ENCODE results near the gene TECPR1. TPM values are rescaled to one million over a fixed set of nuclear protein-coding genes. Genes with fewer than 3 reads are reported as not detected.

Gene TECPR1
- total RNA-seq, 1 experiment from 2014 or later: 21.5 TPM

DNA sequence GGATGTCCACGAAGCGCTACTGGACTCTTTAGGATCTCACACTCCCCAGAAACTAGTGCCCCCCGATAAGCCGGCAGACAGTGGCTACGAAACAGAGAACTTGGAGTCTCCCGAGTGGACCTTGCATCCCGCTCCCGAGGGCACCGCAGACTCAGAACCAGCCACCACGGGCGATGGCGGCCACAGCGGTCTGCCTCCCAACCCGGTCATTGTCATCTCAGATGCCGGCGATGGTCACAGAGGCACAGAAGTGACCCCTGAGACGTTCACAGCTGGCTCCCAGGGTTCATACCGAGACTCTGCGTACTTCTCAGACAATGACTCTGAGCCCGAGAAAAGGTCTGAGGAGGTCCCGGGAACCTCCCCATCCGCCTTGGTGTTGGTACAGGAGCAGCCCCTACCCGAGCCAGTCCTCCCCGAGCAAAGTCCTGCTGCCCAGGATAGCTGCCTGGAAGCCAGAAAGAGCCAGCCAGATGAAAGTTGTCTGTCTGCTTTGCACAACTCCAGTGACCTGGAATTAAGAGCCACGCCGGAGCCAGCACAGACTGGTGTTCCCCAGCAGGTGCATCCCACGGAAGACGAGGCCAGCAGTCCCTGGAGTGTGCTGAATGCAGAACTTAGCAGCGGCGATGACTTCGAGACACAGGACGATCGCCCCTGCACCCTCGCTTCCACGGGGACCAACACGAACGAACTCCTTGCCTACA lies 58.4 kb downstream of the TECPR1 start:
- ChIA-PET CTCF (no interaction called here), POLR2A (no interaction called here)
- Mint-ChIP-seq H3K36me3 (peaks cover 20% of the 10 kb centered on the region), H3K4me3 (no peak overlapping the region), H3K4me1 (no peaks in the 10 kb centered on the region), H3K27ac (no peak overlapping the region), H3K9me3 (no peaks in the 10 kb centered on the region), H3K27me3 (ENCODE audit: low read depth) (no peaks in the 10 kb centered on the region)
- TF ChIP-seq, protein P1, sequence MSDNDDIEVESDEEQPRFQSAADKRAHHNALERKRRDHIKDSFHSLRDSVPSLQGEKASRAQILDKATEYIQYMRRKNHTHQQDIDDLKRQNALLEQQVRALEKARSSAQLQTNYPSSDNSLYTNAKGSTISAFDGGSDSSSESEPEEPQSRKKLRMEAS (CRISPR knock-in tag; IDR thresholded peaks at IDR 0.05): no peak
- no peak for TF ChIP-seq ETV6 (CRISPR knock-in tag; IDR thresholded peaks at IDR 0.05)
- TF ChIP-seq ZNF671 (CRISPR knock-in tag; IDR thresholded peaks at IDR 0.05): no peak
- TF ChIP-seq FOXP1 (CRISPR knock-in tag; IDR thresholded peaks at IDR 0.05; ENCODE audit: borderline replicate concordance): no peak
- ATAC-seq: no peak
- DNase-seq (ENCODE audit: low spot score): no peak

DNA sequence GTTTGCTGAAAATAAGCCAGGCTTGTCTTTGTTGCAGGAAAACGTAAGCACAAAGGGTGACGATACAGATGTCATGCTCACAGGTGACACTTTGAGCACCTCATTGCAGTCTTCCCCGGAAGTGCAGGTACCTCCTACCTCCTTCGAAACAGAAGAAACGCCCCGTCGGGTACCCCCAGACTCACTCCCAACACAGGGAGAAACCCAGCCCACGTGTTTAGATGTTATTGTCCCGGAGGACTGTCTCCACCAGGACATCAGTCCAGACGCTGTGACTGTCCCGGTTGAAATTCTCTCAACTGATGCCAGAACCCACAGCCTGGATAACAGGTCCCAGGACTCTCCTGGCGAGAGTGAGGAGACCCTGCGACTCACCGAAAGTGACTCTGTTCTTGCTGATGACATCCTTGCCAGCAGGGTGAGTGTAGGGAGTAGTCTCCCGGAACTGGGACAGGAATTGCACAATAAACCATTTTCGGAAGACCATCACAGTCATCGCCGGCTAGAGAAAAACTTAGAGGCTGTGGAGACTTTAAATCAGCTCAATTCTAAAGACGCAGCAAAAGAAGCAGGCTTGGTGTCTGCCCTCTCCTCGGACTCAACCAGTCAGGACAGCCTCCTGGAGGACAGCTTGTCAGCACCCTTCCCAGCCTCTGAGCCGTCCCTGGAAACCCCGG lies 59.1 kb downstream of the TECPR1 start:
- CTCF ChIA-PET: no interaction called here
- TF ChIP-seq, protein P2, sequence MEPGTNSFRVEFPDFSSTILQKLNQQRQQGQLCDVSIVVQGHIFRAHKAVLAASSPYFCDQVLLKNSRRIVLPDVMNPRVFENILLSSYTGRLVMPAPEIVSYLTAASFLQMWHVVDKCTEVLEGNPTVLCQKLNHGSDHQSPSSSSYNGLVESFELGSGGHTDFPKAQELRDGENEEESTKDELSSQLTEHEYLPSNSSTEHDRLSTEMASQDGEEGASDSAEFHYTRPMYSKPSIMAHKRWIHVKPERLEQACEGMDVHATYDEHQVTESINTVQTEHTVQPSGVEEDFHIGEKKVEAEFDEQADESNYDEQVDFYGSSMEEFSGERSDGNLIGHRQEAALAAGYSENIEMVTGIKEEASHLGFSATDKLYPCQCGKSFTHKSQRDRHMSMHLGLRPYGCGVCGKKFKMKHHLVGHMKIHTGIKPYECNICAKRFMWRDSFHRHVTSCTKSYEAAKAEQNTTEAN (CRISPR knock-in tag; IDR thresholded peaks at IDR 0.05): no peak
- TF ChIP-seq FOXK1 (CRISPR knock-in tag; IDR thresholded peaks at IDR 0.05): no peak
- no peak for TF ChIP-seq EMX1 (CRISPR knock-in tag; IDR thresholded peaks at IDR 0.05)
- no peak for TF ChIP-seq ATF1 (CRISPR knock-in tag; IDR thresholded peaks at IDR 0.05)
- TF ChIP-seq, protein P3, sequence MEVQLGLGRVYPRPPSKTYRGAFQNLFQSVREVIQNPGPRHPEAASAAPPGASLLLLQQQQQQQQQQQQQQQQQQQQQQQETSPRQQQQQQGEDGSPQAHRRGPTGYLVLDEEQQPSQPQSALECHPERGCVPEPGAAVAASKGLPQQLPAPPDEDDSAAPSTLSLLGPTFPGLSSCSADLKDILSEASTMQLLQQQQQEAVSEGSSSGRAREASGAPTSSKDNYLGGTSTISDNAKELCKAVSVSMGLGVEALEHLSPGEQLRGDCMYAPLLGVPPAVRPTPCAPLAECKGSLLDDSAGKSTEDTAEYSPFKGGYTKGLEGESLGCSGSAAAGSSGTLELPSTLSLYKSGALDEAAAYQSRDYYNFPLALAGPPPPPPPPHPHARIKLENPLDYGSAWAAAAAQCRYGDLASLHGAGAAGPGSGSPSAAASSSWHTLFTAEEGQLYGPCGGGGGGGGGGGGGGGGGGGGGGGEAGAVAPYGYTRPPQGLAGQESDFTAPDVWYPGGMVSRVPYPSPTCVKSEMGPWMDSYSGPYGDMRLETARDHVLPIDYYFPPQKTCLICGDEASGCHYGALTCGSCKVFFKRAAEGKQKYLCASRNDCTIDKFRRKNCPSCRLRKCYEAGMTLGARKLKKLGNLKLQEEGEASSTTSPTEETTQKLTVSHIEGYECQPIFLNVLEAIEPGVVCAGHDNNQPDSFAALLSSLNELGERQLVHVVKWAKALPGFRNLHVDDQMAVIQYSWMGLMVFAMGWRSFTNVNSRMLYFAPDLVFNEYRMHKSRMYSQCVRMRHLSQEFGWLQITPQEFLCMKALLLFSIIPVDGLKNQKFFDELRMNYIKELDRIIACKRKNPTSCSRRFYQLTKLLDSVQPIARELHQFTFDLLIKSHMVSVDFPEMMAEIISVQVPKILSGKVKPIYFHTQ (CRISPR knock-in tag; IDR thresholded peaks at IDR 0.05): no peak
- TF ChIP-seq SMAD4 (CRISPR knock-in tag; IDR thresholded peaks at IDR 0.05): no peak
- TF ChIP-seq, protein P4, sequence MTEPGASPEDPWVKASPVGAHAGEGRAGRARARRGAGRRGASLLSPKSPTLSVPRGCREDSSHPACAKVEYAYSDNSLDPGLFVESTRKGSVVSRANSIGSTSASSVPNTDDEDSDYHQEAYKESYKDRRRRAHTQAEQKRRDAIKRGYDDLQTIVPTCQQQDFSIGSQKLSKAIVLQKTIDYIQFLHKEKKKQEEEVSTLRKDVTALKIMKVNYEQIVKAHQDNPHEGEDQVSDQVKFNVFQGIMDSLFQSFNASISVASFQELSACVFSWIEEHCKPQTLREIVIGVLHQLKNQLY (CRISPR knock-in tag; IDR thresholded peaks at IDR 0.05): no peak
- TF ChIP-seq MYBL2 (CRISPR knock-in tag; IDR thresholded peaks at IDR 0.05): no peak
- TF ChIP-seq, protein P5, sequence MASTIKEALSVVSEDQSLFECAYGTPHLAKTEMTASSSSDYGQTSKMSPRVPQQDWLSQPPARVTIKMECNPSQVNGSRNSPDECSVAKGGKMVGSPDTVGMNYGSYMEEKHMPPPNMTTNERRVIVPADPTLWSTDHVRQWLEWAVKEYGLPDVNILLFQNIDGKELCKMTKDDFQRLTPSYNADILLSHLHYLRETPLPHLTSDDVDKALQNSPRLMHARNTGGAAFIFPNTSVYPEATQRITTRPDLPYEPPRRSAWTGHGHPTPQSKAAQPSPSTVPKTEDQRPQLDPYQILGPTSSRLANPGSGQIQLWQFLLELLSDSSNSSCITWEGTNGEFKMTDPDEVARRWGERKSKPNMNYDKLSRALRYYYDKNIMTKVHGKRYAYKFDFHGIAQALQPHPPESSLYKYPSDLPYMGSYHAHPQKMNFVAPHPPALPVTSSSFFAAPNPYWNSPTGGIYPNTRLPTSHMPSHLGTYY (CRISPR knock-in tag; IDR thresholded peaks at IDR 0.05): no peak
- TF ChIP-seq AFF4 (CRISPR knock-in tag; IDR thresholded peaks at IDR 0.05; ENCODE audit: borderline replicate concordance): no peak
- TF ChIP-seq NFE2L1 (CRISPR knock-in tag; IDR thresholded peaks at IDR 0.05): no peak
- TF ChIP-seq, protein P6, sequence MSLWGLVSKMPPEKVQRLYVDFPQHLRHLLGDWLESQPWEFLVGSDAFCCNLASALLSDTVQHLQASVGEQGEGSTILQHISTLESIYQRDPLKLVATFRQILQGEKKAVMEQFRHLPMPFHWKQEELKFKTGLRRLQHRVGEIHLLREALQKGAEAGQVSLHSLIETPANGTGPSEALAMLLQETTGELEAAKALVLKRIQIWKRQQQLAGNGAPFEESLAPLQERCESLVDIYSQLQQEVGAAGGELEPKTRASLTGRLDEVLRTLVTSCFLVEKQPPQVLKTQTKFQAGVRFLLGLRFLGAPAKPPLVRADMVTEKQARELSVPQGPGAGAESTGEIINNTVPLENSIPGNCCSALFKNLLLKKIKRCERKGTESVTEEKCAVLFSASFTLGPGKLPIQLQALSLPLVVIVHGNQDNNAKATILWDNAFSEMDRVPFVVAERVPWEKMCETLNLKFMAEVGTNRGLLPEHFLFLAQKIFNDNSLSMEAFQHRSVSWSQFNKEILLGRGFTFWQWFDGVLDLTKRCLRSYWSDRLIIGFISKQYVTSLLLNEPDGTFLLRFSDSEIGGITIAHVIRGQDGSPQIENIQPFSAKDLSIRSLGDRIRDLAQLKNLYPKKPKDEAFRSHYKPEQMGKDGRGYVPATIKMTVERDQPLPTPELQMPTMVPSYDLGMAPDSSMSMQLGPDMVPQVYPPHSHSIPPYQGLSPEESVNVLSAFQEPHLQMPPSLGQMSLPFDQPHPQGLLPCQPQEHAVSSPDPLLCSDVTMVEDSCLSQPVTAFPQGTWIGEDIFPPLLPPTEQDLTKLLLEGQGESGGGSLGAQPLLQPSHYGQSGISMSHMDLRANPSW (CRISPR knock-in tag; conservative IDR thresholded peaks at IDR 0.05; ENCODE audit: low read depth): no peak
- TF ChIP-seq GTF2I (CRISPR knock-in tag; conservative IDR thresholded peaks at IDR 0.05): no peak
- no peak for TF ChIP-seq RORB (CRISPR knock-in tag; IDR thresholded peaks at IDR 0.05)
- TF ChIP-seq, protein P7, sequence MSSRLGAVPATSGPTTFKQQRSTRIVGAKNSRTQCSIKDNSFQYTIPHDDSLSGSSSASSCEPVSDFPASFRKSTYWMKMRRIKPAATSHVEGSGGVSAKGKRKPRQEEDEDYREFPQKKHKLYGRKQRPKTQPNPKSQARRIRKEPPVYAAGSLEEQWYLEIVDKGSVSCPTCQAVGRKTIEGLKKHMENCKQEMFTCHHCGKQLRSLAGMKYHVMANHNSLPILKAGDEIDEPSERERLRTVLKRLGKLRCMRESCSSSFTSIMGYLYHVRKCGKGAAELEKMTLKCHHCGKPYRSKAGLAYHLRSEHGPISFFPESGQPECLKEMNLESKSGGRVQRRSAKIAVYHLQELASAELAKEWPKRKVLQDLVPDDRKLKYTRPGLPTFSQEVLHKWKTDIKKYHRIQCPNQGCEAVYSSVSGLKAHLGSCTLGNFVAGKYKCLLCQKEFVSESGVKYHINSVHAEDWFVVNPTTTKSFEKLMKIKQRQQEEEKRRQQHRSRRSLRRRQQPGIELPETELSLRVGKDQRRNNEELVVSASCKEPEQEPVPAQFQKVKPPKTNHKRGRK (CRISPR knock-in tag; IDR thresholded peaks at IDR 0.05; ENCODE audit: borderline replicate concordance): no peak

More for the DNA sequence above, 59.1 kb downstream of the TECPR1 start:
- no peak for DNase-seq (ENCODE audit: low spot score)
- Mint-ChIP-seq H3K27ac (no peak overlapping the region), H3K27me3 (ENCODE audit: low read depth) (no peaks in the 10 kb centered on the region), H3K9me3 (no peaks in the 10 kb centered on the region), H3K4me1 (no peaks in the 10 kb centered on the region), H3K4me3 (no peak overlapping the region), H3K36me3 (peaks cover 23% of the 10 kb centered on the region)
- POLR2A ChIA-PET: no interaction called here
- ATAC-seq: no peak
